GM12892 (cell line): ENCODE measurements around the gene IDI2.

Source experiments
- POLR2A ChIP-seq: IDR thresholded peaks from 2 replicates; pipeline ENCODE4 v1.6.1; 2011; ENCODE audit warnings: low read depth, low read length, control low read depth
- POLR2AphosphoS5 ChIP-seq: IDR thresholded peaks from 2 replicates; pipeline ENCODE4 v1.6.1; 2011; ENCODE audit warnings: low read depth, low read length, control low read depth

- TF ChIP-seq POLR2A (no peak), POLR2AphosphoS5 (no peak)
Measured at GRCh38 chr10:971150-971542, 54.5 kb downstream of the IDI2 start.
